HG02885 (cell line): Measurements from ENCODE around the gene COL9A3.

Experiments used
- ATAC-seq: cut with Tn5 transposase; IDR thresholded peaks from one replicate; pipeline ENCODE4 v1.9.1; 2021; ENCODE audit warnings: mild to moderate bottlenecking; ENCODE audit not compliant: unreplicated experiment, poor library complexity

Gene COL9A3

GRCh38 chr20:62795023-62795761 lies 21.7 kb upstream of the COL9A3 start:
- ATAC-seq, result no peak

- no peak for ATAC-seq
Measured at GRCh38 chr20:62796699-62797491, 20.0 kb upstream of the COL9A3 start.

GRCh38 chr20:62797671-62798532 lies 18.9 kb upstream of the COL9A3 start:
- no peak for ATAC-seq

GRCh38 chr20:62799036-62799435 lies 17.8 kb upstream of the COL9A3 start:
- no peak for ATAC-seq

- ATAC-seq, result no peak
Measured at GRCh38 chr20:62799459-62799858, 17.4 kb upstream of the COL9A3 start.

GRCh38 chr20:62799873-62800272 lies 17.0 kb upstream of the COL9A3 start:
- no peak for ATAC-seq

- no peak for ATAC-seq
Measured at GRCh38 chr20:62800314-62801259, 16.3 kb upstream of the COL9A3 start.

GRCh38 chr20:62801284-62802010 lies 15.4 kb upstream of the COL9A3 start:
- ATAC-seq, result no peak

GRCh38 chr20:62802026-62802712 lies 14.7 kb upstream of the COL9A3 start:
- no peak for ATAC-seq

- no peak for ATAC-seq
Measured at GRCh38 chr20:62804021-62804626, 12.7 kb upstream of the COL9A3 start.

GRCh38 chr20:62804627-62805154 lies 12.2 kb upstream of the COL9A3 start, which contains the start of gene OGFR:
TSS of gene OGFR (plus strand) at chr20:62804835. CDS start at chr20:62804860, 25 bp downstream.
- no peak for ATAC-seq

GRCh38 chr20:62805155-62805710 lies 11.6 kb upstream of the COL9A3 start:
- ATAC-seq, result no peak

- no peak for ATAC-seq
Measured at GRCh38 chr20:62805711-62806382, 11.0 kb upstream of the COL9A3 start.

GRCh38 chr20:62806383-62807050 lies 10.3 kb upstream of the COL9A3 start:
- ATAC-seq, result no peak

- no peak for ATAC-seq
Measured at GRCh38 chr20:62807444-62808210, 9.2 kb upstream of the COL9A3 start.
